Transverse colon (tissue), 4 donors: ENCODE results near the gene ZNF384.

Experiments used
- EP300 ChIP-seq: sonication (generic); formaldehyde crosslinking; IDR thresholded peaks from one replicate; pipeline ENCODE4 v1.6.1; 2017; ENCODE audit warnings: antibody characterized with exemption, low read depth
- POLR2A ChIP-seq: fragments of 450-650 bp; IDR thresholded peaks from one replicate; pipeline ENCODE4 v1.6.1; 2016; ENCODE audit warnings: antibody characterized with exemption, mild to moderate bottlenecking, moderate library complexity
- POLR2AphosphoS5 ChIP-seq, 3 donors: sonication (generic); formaldehyde crosslinking; IDR thresholded peaks; one replicate each; pipeline ENCODE4 v1.6.1; 2016; ENCODE audit warnings: antibody characterized with exemption in 3 of 3
- TF ChIP-seq, protein P1 (sequence below), 5 experiments: fragments of 200-600 bp in 3 of 5; fragments of 450-650 bp in 2 of 5; sonication (generic) in 3 of 5; IDR thresholded peaks; 1 replicate in 2 of 5; 2 replicates in 3 of 5; pipeline ENCODE4 v1.5.1; 2016 to 2017; ENCODE audit warnings: antibody characterized with exemption in 5 of 5, inconsistent platforms in 3 of 5, mild to moderate bottlenecking in 2 of 5, moderate library complexity in 1 of 5

GRCh38 chr12:6699989-6700645, 10.9 kb upstream of the ZNF384 start:
- TF ChIP-seq, protein P1, sequence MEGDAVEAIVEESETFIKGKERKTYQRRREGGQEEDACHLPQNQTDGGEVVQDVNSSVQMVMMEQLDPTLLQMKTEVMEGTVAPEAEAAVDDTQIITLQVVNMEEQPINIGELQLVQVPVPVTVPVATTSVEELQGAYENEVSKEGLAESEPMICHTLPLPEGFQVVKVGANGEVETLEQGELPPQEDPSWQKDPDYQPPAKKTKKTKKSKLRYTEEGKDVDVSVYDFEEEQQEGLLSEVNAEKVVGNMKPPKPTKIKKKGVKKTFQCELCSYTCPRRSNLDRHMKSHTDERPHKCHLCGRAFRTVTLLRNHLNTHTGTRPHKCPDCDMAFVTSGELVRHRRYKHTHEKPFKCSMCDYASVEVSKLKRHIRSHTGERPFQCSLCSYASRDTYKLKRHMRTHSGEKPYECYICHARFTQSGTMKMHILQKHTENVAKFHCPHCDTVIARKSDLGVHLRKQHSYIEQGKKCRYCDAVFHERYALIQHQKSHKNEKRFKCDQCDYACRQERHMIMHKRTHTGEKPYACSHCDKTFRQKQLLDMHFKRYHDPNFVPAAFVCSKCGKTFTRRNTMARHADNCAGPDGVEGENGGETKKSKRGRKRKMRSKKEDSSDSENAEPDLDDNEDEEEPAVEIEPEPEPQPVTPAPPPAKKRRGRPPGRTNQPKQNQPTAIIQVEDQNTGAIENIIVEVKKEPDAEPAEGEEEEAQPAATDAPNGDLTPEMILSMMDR (IDR thresholded peaks at IDR 0.05) = no peak
- TF ChIP-seq POLR2A = no peak
- no peak for TF ChIP-seq EP300
- TF ChIP-seq POLR2AphosphoS5 (IDR thresholded peaks at IDR 0.05) = no peak
